Right lobe of liver (tissue), 6 donors: Measurements from ENCODE around the gene BMP4. TPM values are rescaled to one million over a fixed set of nuclear protein-coding genes. Genes with fewer than 3 reads are reported as not detected.

Experiments
- ATAC-seq, 4 donors: fragments of 200-7000 bp; cut with Tn5 transposase; one replicate each; pipeline ENCODE4 v1.9.1; 2020; ENCODE audit warnings: mild to moderate bottlenecking in 4 of 4, moderate library complexity in 4 of 4
- DNase-seq, 3 donors: peaks; one replicate each; pipeline ENCODE4 v3.0.0-alpha.2; 2020
- H3K27ac ChIP-seq, 3 donors: fragments of 200-600 bp; one replicate each; pipeline ENCODE4 v1.8.0; 2022
- H3K27me3 ChIP-seq, 2 donors: fragments of 200-600 bp; one replicate each; pipeline ENCODE4 v1.8.0; 2022
- H3K36me3 ChIP-seq, 4 donors: fragments of 200-600 bp; sonication (generic) in 1 of 4; one replicate each; pipeline versions ENCODE4 v1.5.1 to v1.8.0; 2017 to 2022; ENCODE audit warnings: control low read depth in 1 of 4
- H3K4me1 ChIP-seq, 4 donors: fragments of 200-600 bp; sonication (generic) in 1 of 4; one replicate each; pipeline versions ENCODE4 v1.5.1 to v1.8.0; 2017 to 2022; ENCODE audit warnings: control low read depth in 1 of 4
- H3K4me3 ChIP-seq, 3 donors: fragments of 200-600 bp; one replicate each; pipeline ENCODE4 v1.8.0; 2022
- H3K9me3 ChIP-seq, 4 donors: fragments of 200-600 bp; sonication (generic) in 1 of 4; one replicate each; pipeline versions ENCODE4 v1.5.1 to v1.8.0; 2017 to 2022; ENCODE audit warnings: control low read depth in 1 of 4
- CTCF ChIP-seq, 4 donors: fragments of 200-600 bp in 3 of 4; fragments of 450-650 bp in 1 of 4; IDR thresholded peaks; one replicate each; pipeline versions ENCODE4 v1.5.1 to v1.8.0; 2016 to 2022; ENCODE audit warnings: antibody characterized with exemption in 4 of 4, mild to moderate bottlenecking in 2 of 4
- POLR2A ChIP-seq: fragments of 450-650 bp; IDR thresholded peaks from one replicate; pipeline ENCODE4 v1.6.1; 2017; ENCODE audit warnings: antibody characterized with exemption, mild to moderate bottlenecking
- WGBS: methylation state at CpG from one replicate; pipeline ENCODE4 v1.1.6; 2018; ENCODE audit warnings: low coverage, low lambda C conversion rate; ENCODE audit not compliant: insufficient coverage; ENCODE audit errors: missing lambda C conversion rate; 5-methylcytosine and 5-hydroxymethylcytosine counted together
- intact Hi-C, 2 donors: fragments of 100-400 bp; cut with DNase I; formaldehyde crosslinking; loops; one replicate each; pipeline versions ENCODE4 v1.11.2 to v1.14.1; 2022
- total RNA-seq, 6 experiments: library from RNA; depleted of rRNA in 2 of 6; stranded (reverse); fragments of >200 nt in 2 of 6; fragmentation: NEBNext Ultra II Directional in 3 of 6; extraction: Animal tissue kit (Norgen Biotek cat#: 25700) in 3 of 6; gene quantifications; one replicate each; pipeline versions ENCODE4 v1.1.0 to v1.2.4, GENCODE V29; 2016 to 2023
- donor health status: DM: no; HTN: yes; CAD: no.
- donor health status: DM: no; HTN: no; CAD: no.
- donor health status: DM: no; HTN: no; CAD: no.
- donor health status: DM: no; HTN: yes; CAD: no.
- donor health status: DM: no; HTN: yes; CAD: no.

BMP4 gene
- total RNA-seq, 6 experiments from 2014 or later = 1.8 to 3.1 (median 2.4) TPM

- Histone ChIP-seq H3K27ac (no peak overlapping the region), H3K9me3 (no peaks in the 10 kb centered on the region), H3K36me3 (no peaks in the 10 kb centered on the region), H3K4me1 (peaks cover 0 to 11% (median 2%) of the 10 kb centered on the region in 4 donors), H3K4me3 (no peak overlapping the region), H3K27me3 (no peaks in the 10 kb centered on the region)
- peak in 1 of 4 donors; percentile 5 for ATAC-seq
- no peak for DNase-seq
- 66% methylated on average over 9 of the region's 14 CpGs for whole genome bisulfite sequencing
- intact Hi-C loops = no loop called here
- TF ChIP-seq CTCF (IDR thresholded peaks at IDR 0.05) (no peak), POLR2A (no peak)
Observed at GRCh38 chr14:53946071-53946403, 10.6 kb downstream of the BMP4 start.

- Histone ChIP-seq H3K4me3 (no peak overlapping the region), H3K27ac (no peak overlapping the region), H3K9me3 (no peaks in the 10 kb centered on the region), H3K4me1 (peaks cover 0 to 11% (median 2%) of the 10 kb centered on the region in 4 donors), H3K36me3 (no peaks in the 10 kb centered on the region), H3K27me3 (no peaks in the 10 kb centered on the region)
- ATAC-seq (no peak), DNase-seq (no peak)
- WGBS = 40% methylated on average over 1 of the region's 2 CpGs
- TF ChIP-seq POLR2A (no peak), CTCF (IDR thresholded peaks at IDR 0.05) (no peak)
- intact Hi-C loops = no loop called here
Observed at GRCh38 chr14:53943751-53944083, 12.9 kb downstream of the BMP4 start.

GRCh38 chr14:53942970-53943750 is 13.5 kb downstream of the BMP4 start:
- no peak overlapping the region for H3K4me3 ChIP-seq
- no peak for DNase-seq
- H3K4me1 ChIP-seq = peaks cover 0 to 11% (median 2%) of the 10 kb centered on the region in 4 donors
- no peak for TF ChIP-seq POLR2A
- no peak for TF ChIP-seq CTCF (IDR thresholded peaks at IDR 0.05)
- H3K9me3 ChIP-seq = no peaks in the 10 kb centered on the region
- intact Hi-C loops = no loop called here
- no peaks in the 10 kb centered on the region for H3K36me3 ChIP-seq
- no peak overlapping the region for H3K27ac ChIP-seq
- ATAC-seq = peak; percentile 56 to 74 (median 70)
- no peaks in the 10 kb centered on the region for H3K27me3 ChIP-seq
- WGBS = 21% methylated on average over 8 of the region's 8 CpGs

- TF ChIP-seq POLR2A (no peak), CTCF (IDR thresholded peaks at IDR 0.05) (no peak)
- peaks cover 0 to 1% (median 0%) of the 10 kb centered on the region in 4 donors for H3K4me1 ChIP-seq
- H3K4me3 ChIP-seq = no peak overlapping the region
- no peak overlapping the region for H3K27ac ChIP-seq
- H3K27me3 ChIP-seq = no peaks in the 10 kb centered on the region
- ATAC-seq = no peak
- no peaks in the 10 kb centered on the region for H3K36me3 ChIP-seq
- WGBS = 72% methylated on average over 7 of the region's 7 CpGs
- intact Hi-C loops = no loop called here
- no peak for DNase-seq
- no peaks in the 10 kb centered on the region for H3K9me3 ChIP-seq
Observed at GRCh38 chr14:53938136-53938837, 18.3 kb downstream of the BMP4 start.
